Measurements from ENCODE around the gene ITGA6.

DNA sequence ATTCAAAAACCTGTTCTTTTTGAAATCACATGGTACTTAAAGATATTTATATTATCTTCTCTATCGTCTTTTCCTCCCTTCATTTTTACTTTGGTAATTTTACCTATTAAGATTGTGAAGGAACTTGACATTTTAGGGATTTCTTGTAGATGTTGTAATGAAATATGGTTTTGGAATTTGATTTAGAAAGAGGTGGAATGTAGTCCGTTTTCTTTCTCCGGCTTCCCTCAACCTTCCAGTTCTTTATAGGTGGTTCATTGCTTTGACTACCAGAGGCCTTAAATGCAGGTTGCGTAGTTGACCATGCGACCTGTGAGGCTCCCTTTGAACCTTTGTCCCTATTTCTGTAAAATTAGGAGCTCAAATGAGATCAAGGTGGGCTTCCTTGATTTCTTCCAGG lies 24.5 kb downstream of the ITGA6 start:
- TF ChIP-seq POLR2A (IDR thresholded peaks at IDR 0.05; ENCODE audit: low read depth, low read length) (no peak), POLR2AphosphoS5 (IDR thresholded peaks at IDR 0.05; ENCODE audit: low read depth, low read length) (no peak)

Data from GM12892 (cell line).